DMS 273 (cell line): ENCODE measurements around the gene SYT8.
"Not testable (repeated sequence)": the region's sequence is repeated elsewhere in the genome, so short reads cannot be mapped to it uniquely, and the experiment has no call there.

ENCODE experiments used
- DNase-seq: peaks from one replicate; lab custom pipeline; 2025; ENCODE audit not compliant: unreplicated experiment; lab: John Stamatoyannopoulos, UW

Gene SYT8

GRCh38 chr11:1872267-1872985, 37.6 kb downstream of the SYT8 start:
- no peak for DNase-seq

GRCh38 chr11:1873048-1873812, 38.4 kb downstream of the SYT8 start:
- peak; percentile 17 for DNase-seq

- not testable (repeated sequence) for DNase-seq
Observed at GRCh38 chr11:1873813-1874150, 39.0 kb downstream of the SYT8 start.

GRCh38 chr11:1874441-1875092, 39.8 kb downstream of the SYT8 start:
- DNase-seq: not testable (repeated sequence)

- no peak for DNase-seq
Observed at GRCh38 chr11:1875093-1875850, 40.5 kb downstream of the SYT8 start.

DNA sequence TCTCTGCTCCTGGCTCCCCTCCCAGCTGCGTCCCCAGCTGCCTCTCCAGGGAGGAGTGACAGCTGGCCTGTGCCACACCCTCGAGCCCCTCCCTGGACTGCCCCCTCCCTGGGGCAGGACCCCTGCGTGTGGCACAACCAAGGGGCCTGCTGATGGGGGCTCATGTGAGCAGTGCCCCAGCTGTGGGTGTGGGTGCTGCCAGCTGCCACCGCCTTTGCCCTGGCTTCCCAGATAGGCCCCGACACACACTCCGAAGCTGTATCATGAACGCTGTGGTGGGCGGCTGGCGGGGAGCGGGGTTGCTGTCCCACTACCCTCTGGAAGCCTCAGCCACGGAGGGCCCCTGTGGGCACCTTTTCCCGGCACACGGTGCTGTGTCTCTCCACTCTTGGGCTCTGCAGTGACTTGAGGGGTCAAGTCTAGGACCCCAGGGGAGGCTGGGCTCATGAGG, 41.1 kb downstream of the SYT8 start:
- DNase-seq: not testable (repeated sequence)

DNA sequence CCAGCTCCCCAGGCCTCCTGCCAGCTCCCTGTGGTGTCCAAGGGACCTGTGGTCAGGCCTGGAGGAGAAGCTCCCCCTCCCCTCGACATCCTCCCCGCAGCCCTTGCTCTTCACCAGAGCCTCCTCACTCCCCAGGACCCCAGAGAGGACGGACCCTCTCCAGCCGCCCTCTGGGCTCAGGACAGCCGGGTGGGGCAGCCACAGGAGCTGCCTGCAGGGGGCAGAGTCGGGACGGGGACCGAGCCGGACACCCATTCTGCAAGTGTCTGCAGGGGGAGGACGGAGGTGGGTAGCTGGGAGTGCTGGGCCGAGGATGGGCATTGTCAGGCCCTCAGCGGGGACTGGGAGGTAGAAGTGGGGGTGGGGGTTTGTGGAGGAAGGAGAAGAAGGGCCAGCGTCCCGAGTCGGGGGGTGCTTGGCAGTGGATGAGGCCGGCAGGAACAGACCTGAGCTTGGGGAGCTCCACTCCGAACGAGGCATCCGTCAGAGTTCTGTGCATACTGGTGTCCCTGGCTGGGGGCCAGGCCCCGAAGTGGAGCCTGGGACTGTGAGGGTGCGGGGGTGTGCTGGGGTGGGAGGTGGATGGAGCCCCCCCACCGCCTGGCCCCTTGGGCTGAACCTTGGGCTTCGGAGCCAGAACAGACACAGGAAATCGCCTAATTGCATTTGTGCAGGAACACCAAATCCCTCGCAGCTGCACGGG, 41.7 kb downstream of the SYT8 start:
- peak; percentile 49 for DNase-seq

DNA sequence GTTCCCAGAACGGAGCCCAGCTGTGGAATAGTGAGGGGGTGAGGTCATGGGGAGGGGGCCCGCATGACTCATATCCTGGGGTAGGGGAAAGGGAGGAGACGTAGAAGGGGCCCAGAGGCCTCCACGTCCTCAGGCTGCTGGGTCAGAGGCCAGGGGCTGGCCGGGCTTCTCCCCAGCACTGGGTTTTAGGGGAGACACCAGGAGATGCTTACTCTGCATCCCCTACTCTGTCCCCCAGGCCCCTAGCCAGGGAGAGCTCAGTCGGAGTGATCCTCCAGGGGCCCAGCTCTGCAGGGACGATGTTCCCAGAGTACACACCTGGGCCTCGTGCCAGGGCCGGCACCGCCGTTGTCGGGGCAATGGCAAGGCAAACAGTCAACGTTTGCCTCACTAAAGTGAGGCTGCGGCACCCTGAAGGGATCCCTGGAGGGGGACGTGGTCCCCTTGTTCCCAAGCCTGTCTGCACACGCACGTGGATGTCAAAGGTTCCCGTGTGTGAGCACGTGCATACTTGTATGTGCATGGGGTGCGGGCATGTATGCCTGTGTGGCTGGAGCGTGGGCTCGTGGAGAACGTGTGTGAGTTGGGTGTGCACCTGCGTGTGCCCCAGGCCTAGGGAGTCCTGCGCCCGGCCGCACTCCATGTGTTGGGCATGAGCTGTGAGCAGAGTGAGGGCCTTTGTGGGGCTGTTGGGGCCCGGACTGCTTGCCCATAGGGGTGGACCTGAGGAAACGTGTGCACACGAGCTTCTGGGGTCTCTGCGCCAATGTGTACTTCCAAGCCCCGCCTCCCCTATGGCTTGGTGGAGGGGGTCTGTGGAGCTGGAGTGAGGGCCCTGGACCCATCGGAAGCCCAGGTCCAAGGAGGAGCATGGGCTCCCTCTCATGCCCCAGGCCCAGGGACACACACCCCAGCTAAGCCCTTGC, 42.7 kb downstream of the SYT8 start:
- no peak for DNase-seq

- DNase-seq: no peak
Observed at GRCh38 chr11:1878137-1879031, 43.6 kb downstream of the SYT8 start.

- DNase-seq: no peak
Observed at GRCh38 chr11:1879342-1879940, 44.7 kb downstream of the SYT8 start.

DNA sequence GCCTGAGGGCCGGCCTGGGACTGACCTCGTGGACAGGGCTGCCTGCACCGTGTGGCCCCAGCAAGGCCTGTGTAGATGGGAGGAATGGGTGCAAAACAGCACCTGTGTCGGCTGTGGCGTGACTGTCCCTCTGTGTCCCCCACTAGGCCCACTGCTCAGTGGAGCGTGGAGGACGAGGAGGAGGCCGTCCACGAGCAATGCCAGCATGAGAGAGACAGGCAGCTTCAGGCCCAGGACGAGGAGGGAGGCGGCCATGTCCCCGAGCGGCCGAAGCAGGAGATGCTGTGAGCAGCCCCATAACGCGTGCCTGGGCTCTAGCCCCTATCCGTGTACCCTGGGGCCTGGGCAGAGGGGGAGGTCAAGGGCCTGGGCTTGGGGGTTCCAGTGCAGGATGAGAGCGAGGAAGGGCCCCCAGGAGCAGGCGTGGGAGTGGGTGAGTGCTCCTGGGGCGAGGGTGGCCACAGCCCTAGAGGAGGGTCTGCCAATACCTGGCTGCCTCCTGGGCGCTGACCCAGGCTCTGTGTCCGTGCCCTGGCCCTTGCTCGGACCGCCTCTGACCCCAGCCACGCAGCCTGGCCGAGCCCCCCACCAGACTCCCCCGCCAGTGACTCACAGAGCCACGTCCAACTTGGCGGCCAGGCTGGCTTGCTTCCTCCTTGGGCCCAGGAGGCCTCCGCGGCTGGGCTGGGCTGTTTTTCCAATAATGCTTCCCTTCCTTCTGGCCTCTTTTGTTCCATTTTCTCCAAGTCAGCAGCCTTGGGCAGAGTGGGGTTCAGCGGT, 45.3 kb downstream of the SYT8 start:
- no peak for DNase-seq

- no peak for DNase-seq
Observed at GRCh38 chr11:1880746-1881441, 46.1 kb downstream of the SYT8 start.

DNA sequence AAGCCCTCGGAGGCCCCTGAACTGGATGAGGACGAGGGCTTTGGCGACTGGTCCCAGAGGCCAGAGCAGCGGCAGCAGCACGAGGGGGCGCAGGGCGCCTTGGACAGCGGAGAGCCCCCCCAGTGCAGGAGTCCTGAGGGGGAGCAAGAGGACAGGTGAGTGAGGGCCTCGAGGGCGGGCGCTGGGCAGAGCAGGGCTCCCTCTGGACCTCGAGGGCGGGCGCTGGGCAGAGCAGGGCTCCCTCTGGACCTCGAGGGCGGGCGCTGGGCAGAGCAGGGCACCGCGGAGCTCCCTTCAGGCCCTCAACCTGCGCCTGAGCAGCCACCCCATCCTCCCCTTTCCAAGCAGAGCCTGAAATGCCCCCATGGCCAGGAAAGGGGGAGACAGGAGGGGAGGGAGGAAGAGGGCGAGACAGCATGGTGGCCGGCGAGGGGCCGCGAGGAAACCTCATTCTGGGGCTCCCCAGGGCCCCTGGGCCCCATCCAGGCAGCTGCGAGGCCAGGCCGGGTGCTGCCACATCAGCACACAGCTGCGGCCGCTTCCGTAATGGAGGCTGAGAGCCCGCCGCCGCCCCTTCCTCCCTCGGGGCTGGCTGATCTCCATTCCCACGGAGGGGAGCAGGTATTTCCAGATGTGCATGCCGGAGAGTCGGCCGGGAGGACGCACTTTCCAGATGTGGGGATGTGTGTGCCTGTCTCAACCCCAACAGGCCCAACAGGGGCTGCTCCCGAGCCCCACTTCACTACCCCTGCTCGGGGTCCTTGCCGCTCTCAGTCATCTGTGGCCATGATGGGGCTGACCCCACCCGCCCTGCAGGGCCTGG, 46.9 kb downstream of the SYT8 start:
- DNase-seq: no peak

GRCh38 chr11:1882265-1883238, 47.8 kb downstream of the SYT8 start:
- DNase-seq: peak; percentile 81
